A549 (cell line): ENCODE data around the gene OBSL1. TPM values are rescaled to one million over a fixed set of nuclear protein-coding genes. Genes with fewer than 3 reads are reported as not detected.

Experiments
- ATAC-seq, 2 experiments: fragments of 200-7000 bp in 1 of 2; fragments of >200 bp in 1 of 2; cut with Nextera tagmentation in 1 of 2; cut with Tn5 transposase in 1 of 2; 3 replicates each; pipeline versions ENCODE4 v1.8.0 to v1.9.1; 2018 to 2020; ENCODE audit warnings: mild to moderate bottlenecking in 1 of 2, moderate library complexity in 1 of 2
- CTCF ChIA-PET: fragments of 300-600 bp; sonication (Branson Sonifier 250); formaldehyde crosslinking; extraction: SDS; loops from one replicate; lab custom pipeline; 2021; ENCODE audit warnings: antibody characterized with exemption, inconsistent platforms; lab: Yijun Ruan, JAX
- POLR2A ChIA-PET: fragments of 350-600 bp; formaldehyde crosslinking; extraction: SDS; loops from one replicate; lab custom pipeline; 2021; ENCODE audit warnings: antibody characterized with exemption, inconsistent platforms; lab: Yijun Ruan, JAX
- DNase-seq, 2 experiments: peaks; one replicate each; pipeline versions ENCODE4 v3.0.0 to v3.0.0-alpha.2; 2011 to 2016; ENCODE audit warnings: low read depth in 1 of 2, low spot score in 1 of 2
- FAIRE-seq: peaks from 2 replicates; lab custom pipeline; 2011; peaks lifted over from hg19 to GRCh38; lab: Jason Lieb, UNC
- H3K27ac ChIP-seq, 2 experiments: fragments of >200 bp; sonication (Bioruptor Twin); formaldehyde crosslinking; 3 replicates each; pipeline ENCODE4 v1.5.1; 2016 to 2017
- H3K4me1 ChIP-seq: fragments of >200 bp; sonication (Bioruptor Twin); formaldehyde crosslinking; 3 replicates; pipeline ENCODE4 v1.6.1; 2016
- H3K4me2 ChIP-seq: fragments of >200 bp; sonication (Bioruptor Twin); formaldehyde crosslinking; 3 replicates; pipeline ENCODE4 v1.6.1; 2016
- H3K4me3 ChIP-seq: fragments of >200 bp; sonication (Bioruptor Twin); formaldehyde crosslinking; 3 replicates; pipeline ENCODE4 v1.5.1; 2016
- H3K9me3 ChIP-seq: fragments of >200 bp; sonication (Bioruptor Twin); formaldehyde crosslinking; 3 replicates; pipeline ENCODE4 v1.6.1; 2016
- BCL3 ChIP-seq: fragments of >200 bp; sonication (Bioruptor Twin); formaldehyde crosslinking; IDR thresholded peaks from 3 replicates; pipeline ENCODE4 v1.6.1; 2016
- BHLHE40 ChIP-seq: IDR thresholded peaks from 2 replicates; pipeline ENCODE4 v1.6.1; 2012; ENCODE audit warnings: low read depth, low read length, inconsistent platforms
- CHD4 ChIP-seq: fragments of 200-600 bp; sonication (generic); IDR thresholded peaks from 2 replicates; pipeline ENCODE4 v1.6.1; 2016; ENCODE audit warnings: antibody characterized with exemption, mild to moderate bottlenecking, borderline replicate concordance
- CTCF ChIP-seq: fragments of >200 bp; sonication (Bioruptor Twin); formaldehyde crosslinking; IDR thresholded peaks from 3 replicates; pipeline ENCODE4 v1.5.1; 2016
- EHMT2 ChIP-seq: fragments of 200-600 bp; sonication (generic); IDR thresholded peaks from 2 replicates; pipeline ENCODE4 v1.6.1; 2016; ENCODE audit warnings: antibody characterized with exemption, low read depth, mild to moderate bottlenecking, moderate library complexity
- GATA3 ChIP-seq: IDR thresholded peaks from 2 replicates; pipeline ENCODE4 v1.6.1; 2012; ENCODE audit warnings: borderline replicate concordance
- HOXB13 ChIP-seq: fragments of 250-450 bp; sonication (Bioruptor Pico); IDR thresholded peaks from 2 replicates; pipeline ENCODE4 v1.5.0; 2020; ENCODE audit warnings: low read depth, mild to moderate bottlenecking, moderate library complexity
- JUNB ChIP-seq: fragments of >200 bp; sonication (Bioruptor Twin); formaldehyde crosslinking; IDR thresholded peaks from 2 replicates; pipeline ENCODE4 v1.6.1; 2016
- KDM1A ChIP-seq: fragments of 200-600 bp; sonication (generic); IDR thresholded peaks from 2 replicates; pipeline ENCODE4 v1.6.1; 2016; ENCODE audit warnings: low read depth, mild to moderate bottlenecking
- NFE2L2 ChIP-seq: fragments of 150-350 bp; conservative IDR thresholded peaks from 2 replicates; pipeline ENCODE4 v1.6.1; 2014; ENCODE audit warnings: low read length
- PHF8 ChIP-seq: fragments of 200-600 bp; sonication (generic); IDR thresholded peaks from 2 replicates; pipeline ENCODE4 v1.6.1; 2016; ENCODE audit warnings: low read depth, mild to moderate bottlenecking, antibody characterized with exemption, moderate library complexity, borderline replicate concordance
- RCOR1 ChIP-seq: fragments of 150-350 bp; IDR thresholded peaks from 2 replicates; pipeline ENCODE4 v1.6.1; 2014; ENCODE audit warnings: antibody characterized with exemption, low read length, low read depth
- SREBF2 ChIP-seq: fragments of 450-650 bp; IDR thresholded peaks from 2 replicates; pipeline ENCODE4 v1.6.1; 2014; ENCODE audit warnings: mild to moderate bottlenecking, moderate library complexity
- USF2 ChIP-seq: fragments of 450-650 bp; IDR thresholded peaks from 2 replicates; pipeline ENCODE4 v1.6.1; 2014; ENCODE audit warnings: antibody characterized with exemption
- WGBS: methylation state at CpG from one replicate; pipeline ENCODE4 v1.1.6; 2017; ENCODE audit errors: missing lambda C conversion rate; 5-methylcytosine and 5-hydroxymethylcytosine counted together
- polyA plus RNA-seq, 4 experiments: library from polyadenylated mRNA; depleted of rRNA in 3 of 4; stranded (reverse); fragments of >200 nt; fragmentation: RNase III in 1 of 4; extraction: RNeasy Plus Mini Kit Qiagen cat#74134 plus additional on column Dnase treatment in 1 of 4; gene quantifications; 2 replicates in 3 of 4; 3 replicates in 1 of 4; pipeline ENCODE4 v1.2.3, GENCODE V29; 2011 to 2017
- TF ChIP-seq, protein P1 (sequence below): fragments of 200-600 bp; sonication (generic); IDR thresholded peaks from 2 replicates; pipeline ENCODE4 v1.6.1; 2016; ENCODE audit warnings: antibody characterized with exemption, mild to moderate bottlenecking, moderate library complexity
- TF ChIP-seq, protein P2 (sequence below): fragments of 150-350 bp; IDR thresholded peaks from 2 replicates; pipeline ENCODE4 v1.6.1; 2014; ENCODE audit warnings: low read depth, mild to moderate bottlenecking, low read length

The OBSL1 gene
- polyA plus RNA-seq, 2 of the 4 experiments (the other 2 are of a cell fraction), result 14.4 to 31.8 TPM

DNA sequence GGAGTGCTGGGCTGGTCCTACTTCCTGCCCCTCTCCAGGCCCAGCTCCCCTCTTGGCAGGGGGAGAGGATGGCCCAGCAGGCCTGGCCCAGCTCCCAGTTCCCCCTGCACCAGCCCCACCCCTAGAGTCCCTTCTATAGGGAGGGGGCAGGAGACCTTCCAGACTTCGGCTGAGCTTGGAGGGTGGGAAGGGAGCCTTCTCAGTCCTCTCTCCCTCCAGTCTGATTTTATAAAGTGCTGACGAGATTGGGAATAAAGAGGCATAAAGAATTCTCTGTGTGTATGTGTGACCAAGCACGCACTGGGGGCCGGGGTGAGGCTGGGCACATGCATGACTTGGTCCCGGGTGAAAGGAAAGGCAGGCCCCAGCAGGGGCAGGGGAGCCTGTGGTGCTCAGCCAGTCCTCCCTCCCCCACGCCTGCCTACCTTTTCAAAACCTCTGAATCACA is 32.8 kb downstream of the OBSL1 start (continued):
- TF ChIP-seq, protein P1, sequence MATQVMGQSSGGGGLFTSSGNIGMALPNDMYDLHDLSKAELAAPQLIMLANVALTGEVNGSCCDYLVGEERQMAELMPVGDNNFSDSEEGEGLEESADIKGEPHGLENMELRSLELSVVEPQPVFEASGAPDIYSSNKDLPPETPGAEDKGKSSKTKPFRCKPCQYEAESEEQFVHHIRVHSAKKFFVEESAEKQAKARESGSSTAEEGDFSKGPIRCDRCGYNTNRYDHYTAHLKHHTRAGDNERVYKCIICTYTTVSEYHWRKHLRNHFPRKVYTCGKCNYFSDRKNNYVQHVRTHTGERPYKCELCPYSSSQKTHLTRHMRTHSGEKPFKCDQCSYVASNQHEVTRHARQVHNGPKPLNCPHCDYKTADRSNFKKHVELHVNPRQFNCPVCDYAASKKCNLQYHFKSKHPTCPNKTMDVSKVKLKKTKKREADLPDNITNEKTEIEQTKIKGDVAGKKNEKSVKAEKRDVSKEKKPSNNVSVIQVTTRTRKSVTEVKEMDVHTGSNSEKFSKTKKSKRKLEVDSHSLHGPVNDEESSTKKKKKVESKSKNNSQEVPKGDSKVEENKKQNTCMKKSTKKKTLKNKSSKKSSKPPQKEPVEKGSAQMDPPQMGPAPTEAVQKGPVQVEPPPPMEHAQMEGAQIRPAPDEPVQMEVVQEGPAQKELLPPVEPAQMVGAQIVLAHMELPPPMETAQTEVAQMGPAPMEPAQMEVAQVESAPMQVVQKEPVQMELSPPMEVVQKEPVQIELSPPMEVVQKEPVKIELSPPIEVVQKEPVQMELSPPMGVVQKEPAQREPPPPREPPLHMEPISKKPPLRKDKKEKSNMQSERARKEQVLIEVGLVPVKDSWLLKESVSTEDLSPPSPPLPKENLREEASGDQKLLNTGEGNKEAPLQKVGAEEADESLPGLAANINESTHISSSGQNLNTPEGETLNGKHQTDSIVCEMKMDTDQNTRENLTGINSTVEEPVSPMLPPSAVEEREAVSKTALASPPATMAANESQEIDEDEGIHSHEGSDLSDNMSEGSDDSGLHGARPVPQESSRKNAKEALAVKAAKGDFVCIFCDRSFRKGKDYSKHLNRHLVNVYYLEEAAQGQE, result no peak
- TF ChIP-seq EHMT2 (no peak), GATA3 (no peak), NFE2L2 (no peak), USF2 (no peak)
- TF ChIP-seq, protein P2, sequence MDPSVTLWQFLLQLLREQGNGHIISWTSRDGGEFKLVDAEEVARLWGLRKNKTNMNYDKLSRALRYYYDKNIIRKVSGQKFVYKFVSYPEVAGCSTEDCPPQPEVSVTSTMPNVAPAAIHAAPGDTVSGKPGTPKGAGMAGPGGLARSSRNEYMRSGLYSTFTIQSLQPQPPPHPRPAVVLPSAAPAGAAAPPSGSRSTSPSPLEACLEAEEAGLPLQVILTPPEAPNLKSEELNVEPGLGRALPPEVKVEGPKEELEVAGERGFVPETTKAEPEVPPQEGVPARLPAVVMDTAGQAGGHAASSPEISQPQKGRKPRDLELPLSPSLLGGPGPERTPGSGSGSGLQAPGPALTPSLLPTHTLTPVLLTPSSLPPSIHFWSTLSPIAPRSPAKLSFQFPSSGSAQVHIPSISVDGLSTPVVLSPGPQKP, result no peak

DNA sequence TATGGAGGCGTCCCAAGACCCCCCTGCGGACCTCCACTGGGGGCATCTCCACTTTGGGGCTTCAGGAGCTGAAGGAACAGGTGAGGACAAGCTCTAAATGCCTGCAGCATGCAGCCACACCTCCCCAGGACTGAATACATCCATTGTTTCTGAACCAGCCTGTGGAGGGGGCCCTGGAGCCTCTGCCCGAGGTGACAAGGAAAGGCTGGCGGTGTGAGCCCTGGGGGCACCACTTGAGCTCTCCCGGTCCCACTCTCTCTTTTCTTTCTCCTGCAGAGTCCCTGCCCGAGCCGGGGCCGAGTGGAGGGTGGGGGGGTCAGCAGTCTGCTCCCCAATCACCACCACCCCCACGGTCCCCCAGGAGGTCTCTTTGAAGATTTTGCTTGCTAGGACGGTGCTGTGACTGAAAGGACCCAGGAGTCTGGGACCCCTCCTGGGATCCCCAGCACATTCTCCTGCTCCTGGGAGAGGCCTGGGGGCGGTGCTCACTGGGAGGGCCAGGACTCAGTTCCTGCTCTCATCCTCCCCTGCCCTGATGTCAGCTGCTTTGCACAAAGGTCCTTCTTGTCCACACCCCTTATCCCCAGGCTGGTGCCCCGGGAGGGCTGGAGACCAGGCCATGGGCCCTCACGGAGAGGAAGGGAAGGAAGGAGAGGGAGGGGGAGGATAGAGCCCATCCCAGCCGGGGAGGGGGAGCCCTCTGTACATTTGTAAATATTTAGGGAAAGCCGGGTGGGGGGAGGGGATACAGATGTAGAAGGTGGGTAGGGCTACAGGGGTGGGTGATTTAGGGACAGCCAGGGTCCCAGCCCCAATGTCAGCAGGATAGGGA is 33.5 kb downstream of the OBSL1 start:
- Histone ChIP-seq H3K4me2 (no peak overlapping the region), H3K4me3 (no peak overlapping the region), H3K4me1 (peaks cover 9% of the 10 kb centered on the region), H3K27ac (no peak overlapping the region), H3K9me3 (no peaks in the 10 kb centered on the region)
- ATAC-seq (no peak), FAIRE-seq (no peak), DNase-seq (no peak)
- POLR2A ChIA-PET, result no interaction called here
- CTCF ChIA-PET, result interaction anchor here (0.7 to 79.1 kb wide), 10 partner anchors 8 to 152 kb away, joined by 3 to 3291 read pairs (median 40); partner anchors contain the start of genes ASIC4, GMPPA and SPEG
- 64% methylated on average over 8 of the region's 15 CpGs for WGBS
- TF ChIP-seq JUNB (no peak), CTCF (no peak), HOXB13 (CRISPR knock-in tag) (no peak), BCL3 (no peak)
- TF ChIP-seq, protein P2, result no peak

GRCh38 chr2:219536967-219537366 is 34.4 kb downstream of the OBSL1 start:
- TF ChIP-seq KDM1A (no peak), RCOR1 (no peak), PHF8 (no peak), SREBF2 (no peak), CHD4 (no peak), BHLHE40 (no peak)
- FAIRE-seq, result no peak
- H3K4me3 ChIP-seq, result no peak overlapping the region
- no peak for ATAC-seq
- WGBS, result 56% methylated on average over 3 of the region's 9 CpGs
- no peak overlapping the region for H3K27ac ChIP-seq
- ChIA-PET POLR2A (no interaction called here), CTCF (interaction anchor here (0.8 to 79.1 kb wide), 7 partner anchors 7 to 153 kb away, joined by 3 to 3291 read pairs (median 11); partner anchors contain the start of genes ASIC4, GMPPA and SPEG)
- H3K4me1 ChIP-seq, result peaks cover under 1% of the 10 kb centered on the region; the same call in 2 of the 3 replicates
- no peak overlapping the region for H3K4me2 ChIP-seq
- H3K9me3 ChIP-seq, result no peaks in the 10 kb centered on the region
- DNase-seq, result no peak
